Activated CD8-positive, alpha-beta T cell treated with anti-CD3 and anti-CD28 coated beads for 36 hours (primary cell): ENCODE data around the gene EIF4G3. TPM values are rescaled to one million over a fixed set of nuclear protein-coding genes. Genes with fewer than 3 reads are reported as not detected.
A peak's percentile ranks its signal among the peaks of the same experiment; 100 is the strongest.
"Not testable (repeated sequence)": the region's sequence is repeated elsewhere in the genome, so short reads cannot be mapped to it uniquely, and the experiment has no call there.

Experiments
- ATAC-seq: fragments of 200-7000 bp; cut with Tn5 transposase; one replicate; pipeline ENCODE4 v1.10.0; 2021; ENCODE audit warnings: mild to moderate bottlenecking, moderate library complexity
- CTCF ChIA-PET: fragments of 350-600 bp; sonication (Branson Sonifier 250); formaldehyde crosslinking; loops from one replicate; lab custom pipeline; 2021; ENCODE audit warnings: antibody characterized with exemption; lab: Charles Lee
- POLR2A ChIA-PET: fragments of 350-600 bp; sonication (Branson Sonifier 250); formaldehyde crosslinking; loops from one replicate; lab custom pipeline; 2021; ENCODE audit warnings: antibody characterized with exemption; lab: Charles Lee
- DNase-seq: peaks from one replicate; pipeline ENCODE4 v3.0.0-alpha.2; 2020
- H3K27ac Mint-ChIP-seq: one replicate; pipeline ENCODE4 v1.8.0; 2021; ENCODE audit warnings: mild to moderate bottlenecking, mixed read lengths
- H3K27me3 Mint-ChIP-seq: one replicate; pipeline ENCODE4 v1.8.0; 2021; ENCODE audit warnings: mixed read lengths
- H3K36me3 Mint-ChIP-seq: one replicate; pipeline ENCODE4 v1.8.0; 2021; ENCODE audit warnings: low read depth, mixed read lengths
- H3K4me1 Mint-ChIP-seq: one replicate; pipeline ENCODE4 v1.8.0; 2021; ENCODE audit warnings: low read depth, mixed read lengths
- H3K4me3 Mint-ChIP-seq: one replicate; pipeline ENCODE4 v1.8.0; 2021; ENCODE audit warnings: mild to moderate bottlenecking, moderate library complexity, mixed read lengths
- H3K9me3 Mint-ChIP-seq: one replicate; pipeline ENCODE4 v1.8.0; 2021; ENCODE audit warnings: mixed read lengths
- intact Hi-C: fragments of 100-400 bp; cut with micrococcal nuclease; formaldehyde crosslinking; loops from one replicate; pipeline ENCODE4 v1.10.0; 2022
- total RNA-seq, 2 experiments: library from RNA; stranded (reverse); gene quantifications; one replicate each; pipeline ENCODE4 v1.2.3, GENCODE V29; 2021
- TF ChIP-seq, protein P1 (sequence below): fragments of 200-600 bp; IDR thresholded peaks from one replicate; pipeline ENCODE4 v1.8.0; 2022; ENCODE audit warnings: antibody characterized with exemption, mild to moderate bottlenecking

Gene EIF4G3
- total RNA-seq, 2 experiments from 2014 or later: 48.2 to 48.4 TPM

DNA sequence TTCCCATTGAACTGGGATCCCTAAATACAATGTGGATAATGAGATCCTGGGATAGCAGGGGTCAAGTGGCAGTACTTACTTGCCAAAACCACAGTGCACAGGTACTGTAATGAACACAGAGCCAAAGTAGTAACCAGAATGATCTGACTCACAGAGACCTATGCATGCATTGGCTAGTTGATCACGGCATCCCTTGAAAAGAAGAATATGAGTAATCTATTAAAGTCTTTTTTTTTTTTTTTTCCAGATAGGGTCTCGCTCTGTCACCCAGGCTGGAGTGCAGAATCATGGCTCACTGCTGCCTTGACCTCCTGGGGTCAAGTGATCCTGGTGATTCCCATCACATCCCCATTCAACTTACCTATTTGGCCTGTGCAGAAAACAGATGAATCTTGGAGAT, 29.4 kb upstream of the EIF4G3 start:
- ChIA-PET POLR2A (interaction anchor here (0.7 kb wide), 1 partner anchor 470 kb away, joined by 3 read pairs; no protein-coding TSS in a partner anchor), CTCF (interaction anchor here (1.0 kb wide), 1 partner anchor 10 kb away, joined by 3 read pairs; no protein-coding TSS in a partner anchor)
- peak; percentile 39 for ATAC-seq
- H3K4me3 Mint-ChIP-seq: no peak overlapping the region
- no peaks in the 10 kb centered on the region for H3K27me3 Mint-ChIP-seq
- TF ChIP-seq, protein P1, sequence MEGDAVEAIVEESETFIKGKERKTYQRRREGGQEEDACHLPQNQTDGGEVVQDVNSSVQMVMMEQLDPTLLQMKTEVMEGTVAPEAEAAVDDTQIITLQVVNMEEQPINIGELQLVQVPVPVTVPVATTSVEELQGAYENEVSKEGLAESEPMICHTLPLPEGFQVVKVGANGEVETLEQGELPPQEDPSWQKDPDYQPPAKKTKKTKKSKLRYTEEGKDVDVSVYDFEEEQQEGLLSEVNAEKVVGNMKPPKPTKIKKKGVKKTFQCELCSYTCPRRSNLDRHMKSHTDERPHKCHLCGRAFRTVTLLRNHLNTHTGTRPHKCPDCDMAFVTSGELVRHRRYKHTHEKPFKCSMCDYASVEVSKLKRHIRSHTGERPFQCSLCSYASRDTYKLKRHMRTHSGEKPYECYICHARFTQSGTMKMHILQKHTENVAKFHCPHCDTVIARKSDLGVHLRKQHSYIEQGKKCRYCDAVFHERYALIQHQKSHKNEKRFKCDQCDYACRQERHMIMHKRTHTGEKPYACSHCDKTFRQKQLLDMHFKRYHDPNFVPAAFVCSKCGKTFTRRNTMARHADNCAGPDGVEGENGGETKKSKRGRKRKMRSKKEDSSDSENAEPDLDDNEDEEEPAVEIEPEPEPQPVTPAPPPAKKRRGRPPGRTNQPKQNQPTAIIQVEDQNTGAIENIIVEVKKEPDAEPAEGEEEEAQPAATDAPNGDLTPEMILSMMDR: no peak
- H3K27ac Mint-ChIP-seq: no peak overlapping the region
- no peak for DNase-seq
- intact Hi-C loops: no loop called here
- H3K4me1 Mint-ChIP-seq: no peaks in the 10 kb centered on the region
- no peaks in the 10 kb centered on the region for H3K9me3 Mint-ChIP-seq
- no peaks in the 10 kb centered on the region for H3K36me3 Mint-ChIP-seq

DNA sequence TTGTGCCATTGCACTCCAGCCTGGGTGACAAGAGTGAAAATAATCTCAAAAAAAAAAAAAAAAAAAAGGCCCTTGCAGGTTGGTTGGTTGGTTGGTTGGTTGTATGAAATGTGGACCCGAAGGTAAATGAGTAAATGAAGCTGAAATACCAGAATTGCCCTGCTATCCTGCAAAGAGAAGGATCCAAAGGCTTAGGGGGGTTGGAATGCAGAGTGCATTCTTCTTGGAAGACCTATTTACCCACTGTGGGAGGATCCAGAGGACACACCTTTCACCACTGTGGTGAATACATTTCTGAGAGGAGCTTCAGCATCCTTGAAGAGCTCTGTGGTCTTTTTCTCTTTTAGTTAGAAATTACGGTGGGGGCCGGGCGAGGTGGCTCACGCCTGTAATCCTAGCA, 28.7 kb upstream of the EIF4G3 start:
- intact Hi-C loops: no loop called here
- Mint-ChIP-seq H3K27me3 (no peaks in the 10 kb centered on the region), H3K4me1 (no peaks in the 10 kb centered on the region), H3K9me3 (no peaks in the 10 kb centered on the region), H3K36me3 (no peaks in the 10 kb centered on the region), H3K27ac (no peak overlapping the region), H3K4me3 (no peak overlapping the region)
- DNase-seq: no peak
- ChIA-PET POLR2A (interaction anchor here (0.7 kb wide), 1 partner anchor 469 kb away, joined by 3 read pairs; no protein-coding TSS in a partner anchor), CTCF (interaction anchor here (1.0 kb wide), 2 partner anchors 10 to 18 kb away, joined by 3 read pairs; no protein-coding TSS in a partner anchor)
- TF ChIP-seq, protein P1: no peak
- no peak for ATAC-seq

DNA sequence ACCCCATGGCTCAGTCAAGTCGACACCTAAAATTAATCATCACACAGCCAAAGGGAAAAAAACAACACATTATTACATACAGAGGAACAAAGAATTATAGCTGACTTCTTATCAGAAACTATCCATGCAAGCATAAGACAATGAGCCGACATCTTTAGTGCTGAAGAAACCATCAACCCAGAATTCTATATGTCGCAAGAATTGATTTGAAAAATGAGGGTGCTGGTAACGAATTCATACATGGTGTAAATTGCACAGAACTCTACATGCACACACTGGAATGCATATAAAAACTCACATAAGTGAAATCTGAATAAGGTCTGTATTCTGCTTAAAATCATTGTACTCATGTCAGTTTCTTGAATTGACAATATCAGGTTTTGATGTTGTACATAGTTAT, 25.0 kb upstream of the EIF4G3 start:
- no peak overlapping the region for H3K27ac Mint-ChIP-seq
- DNase-seq (no peak), ATAC-seq (no peak)
- H3K9me3 Mint-ChIP-seq: no peaks in the 10 kb centered on the region
- TF ChIP-seq, protein P1: no peak
- intact Hi-C loops: no loop called here
- CTCF ChIA-PET: interaction anchor here (0.6 to 1.4 kb wide), 3 partner anchors 16 to 371 kb away, joined by 3 to 5 read pairs (median 3); no protein-coding TSS in a partner anchor
- H3K4me1 Mint-ChIP-seq: no peaks in the 10 kb centered on the region
- no peak overlapping the region for H3K4me3 Mint-ChIP-seq
- POLR2A ChIA-PET: interaction anchor here (0.5 kb wide), 1 partner anchor 56 kb away, joined by 3 read pairs; no protein-coding TSS in a partner anchor
- peaks cover under 1% of the 10 kb centered on the region for H3K27me3 Mint-ChIP-seq
- no peaks in the 10 kb centered on the region for H3K36me3 Mint-ChIP-seq

DNA sequence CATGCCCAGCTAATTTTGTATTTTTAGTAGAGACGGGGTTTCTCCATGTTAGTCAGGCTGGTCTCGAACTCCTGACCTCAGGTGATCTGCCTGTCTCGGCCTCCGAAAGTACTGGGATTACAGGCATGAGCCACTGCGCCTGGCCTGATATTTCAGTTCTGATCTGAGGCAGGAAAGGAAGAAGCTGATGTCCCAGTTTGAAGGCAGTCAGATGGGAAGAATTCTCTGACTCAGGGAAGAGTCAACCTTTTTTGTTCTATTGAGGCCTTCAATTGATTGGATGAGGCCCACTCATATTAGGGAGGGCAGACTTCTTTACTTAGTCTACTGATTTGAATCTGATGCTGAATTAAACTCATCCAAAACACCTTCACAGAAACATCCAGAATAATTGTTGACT, 24.5 kb upstream of the EIF4G3 start:
- H3K9me3 Mint-ChIP-seq, H3K27ac Mint-ChIP-seq, intact Hi-C loops, H3K27me3 Mint-ChIP-seq, H3K4me1 Mint-ChIP-seq, ATAC-seq, H3K4me3 Mint-ChIP-seq, H3K36me3 Mint-ChIP-seq, DNase-seq, POLR2A ChIA-PET: not testable (repeated sequence)
- CTCF ChIA-PET: interaction anchor here (0.6 to 1.4 kb wide), 2 partner anchors 16 to 371 kb away, joined by 3 read pairs; no protein-coding TSS in a partner anchor

DNA sequence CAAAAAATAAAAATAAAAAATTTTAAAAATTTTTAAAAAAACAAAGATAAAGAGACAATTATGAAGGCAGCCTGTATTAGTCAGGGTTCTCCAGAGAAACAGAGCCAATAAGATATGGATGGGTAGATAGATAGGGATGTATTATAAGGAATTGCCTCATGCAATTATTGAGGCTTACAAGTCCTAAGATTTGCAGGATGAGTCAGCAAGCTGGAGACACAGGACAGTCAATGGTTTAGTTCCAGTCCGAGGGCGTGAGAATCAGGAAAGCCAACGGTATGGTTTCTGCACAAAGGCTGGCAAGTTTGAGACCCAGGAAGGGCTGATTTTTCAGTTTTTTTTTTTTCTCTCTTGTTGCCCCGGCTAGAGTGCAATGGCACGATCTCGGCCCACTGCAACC, 24.1 kb upstream of the EIF4G3 start:
- no peaks in the 10 kb centered on the region for H3K4me1 Mint-ChIP-seq
- ATAC-seq (no peak), DNase-seq (no peak)
- peaks cover 4% of the 10 kb centered on the region for H3K27me3 Mint-ChIP-seq
- intact Hi-C loops: no loop called here
- POLR2A ChIA-PET: no interaction called here
- CTCF ChIA-PET: interaction anchor here (1.4 kb wide), 1 partner anchor 17 kb away, joined by 3 read pairs; no protein-coding TSS in a partner anchor
- H3K4me3 Mint-ChIP-seq: no peak overlapping the region
- H3K36me3 Mint-ChIP-seq: no peaks in the 10 kb centered on the region
- TF ChIP-seq, protein P1: no peak
- H3K9me3 Mint-ChIP-seq: no peaks in the 10 kb centered on the region
- no peak overlapping the region for H3K27ac Mint-ChIP-seq
